ENCODE data around the gene DGKB.

DNA sequence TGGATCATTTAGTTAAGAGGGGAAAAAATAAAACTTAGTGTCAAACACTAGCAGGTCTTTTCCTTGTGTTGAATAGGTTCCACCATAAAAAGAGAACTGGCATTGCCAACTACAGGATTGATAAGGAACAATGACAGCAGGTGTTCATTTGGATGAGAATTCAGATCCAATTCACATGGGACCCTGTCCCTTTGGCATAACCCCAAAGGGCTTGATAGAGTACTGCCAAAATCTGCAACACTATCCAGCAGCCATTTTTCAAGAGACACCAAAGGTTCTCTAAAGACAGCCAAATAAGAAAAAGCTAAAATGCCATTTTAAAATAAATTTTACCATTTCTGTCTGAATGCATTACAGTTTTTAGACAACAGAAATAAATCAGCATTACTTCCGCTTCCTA lies 422.3 kb downstream of the DGKB start:
- TF ChIP-seq, protein P1, sequence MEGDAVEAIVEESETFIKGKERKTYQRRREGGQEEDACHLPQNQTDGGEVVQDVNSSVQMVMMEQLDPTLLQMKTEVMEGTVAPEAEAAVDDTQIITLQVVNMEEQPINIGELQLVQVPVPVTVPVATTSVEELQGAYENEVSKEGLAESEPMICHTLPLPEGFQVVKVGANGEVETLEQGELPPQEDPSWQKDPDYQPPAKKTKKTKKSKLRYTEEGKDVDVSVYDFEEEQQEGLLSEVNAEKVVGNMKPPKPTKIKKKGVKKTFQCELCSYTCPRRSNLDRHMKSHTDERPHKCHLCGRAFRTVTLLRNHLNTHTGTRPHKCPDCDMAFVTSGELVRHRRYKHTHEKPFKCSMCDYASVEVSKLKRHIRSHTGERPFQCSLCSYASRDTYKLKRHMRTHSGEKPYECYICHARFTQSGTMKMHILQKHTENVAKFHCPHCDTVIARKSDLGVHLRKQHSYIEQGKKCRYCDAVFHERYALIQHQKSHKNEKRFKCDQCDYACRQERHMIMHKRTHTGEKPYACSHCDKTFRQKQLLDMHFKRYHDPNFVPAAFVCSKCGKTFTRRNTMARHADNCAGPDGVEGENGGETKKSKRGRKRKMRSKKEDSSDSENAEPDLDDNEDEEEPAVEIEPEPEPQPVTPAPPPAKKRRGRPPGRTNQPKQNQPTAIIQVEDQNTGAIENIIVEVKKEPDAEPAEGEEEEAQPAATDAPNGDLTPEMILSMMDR (IDR thresholded peaks at IDR 0.05): no peak
- no peak for TF ChIP-seq POLR2A (IDR thresholded peaks at IDR 0.05)
